ENCODE measurements around the gene PRKACB.

- TF ChIP-seq CTCF (IDR thresholded peaks at IDR 0.05; ENCODE audit: low read depth, low read length, poor library complexity, severe bottlenecking) (no peak), EZH2phosphoT487 (IDR thresholded peaks at IDR 0.05; ENCODE audit: borderline replicate concordance, low read length) (no peak)
Measured at GRCh38 chr1:84174051-84174556, 30.0 kb downstream of the PRKACB start.

Measured in DOHH2 (cell line).